Astrocyte (in vitro differentiated cells and primary cell): Measurements from ENCODE around the gene CACNB4. TPM values are rescaled to one million over a fixed set of nuclear protein-coding genes. Genes with fewer than 3 reads are reported as not detected.

ENCODE experiments used
- DNase-seq: peaks from one replicate; pipeline ENCODE4 v3.0.0-alpha.2; 2010; ENCODE audit warnings: low read depth
- FAIRE-seq: peaks from 2 replicates; lab custom pipeline; 2011; peaks lifted over from hg19 to GRCh38; lab: Jason Lieb, UNC
- H2AFZ ChIP-seq: 2 replicates; pipeline ENCODE4 v1.6.0; 2012; ENCODE audit warnings: low read depth, low read length, inconsistent platforms
- H3K27ac ChIP-seq: 2 replicates; pipeline ENCODE4 v1.5.1; 2011; ENCODE audit warnings: low read depth, low read length, inconsistent platforms
- H3K27me3 ChIP-seq: 2 replicates; pipeline ENCODE4 v1.6.0; 2011; ENCODE audit warnings: low read length, inconsistent platforms; ENCODE audit not compliant: insufficient read depth
- H3K36me3 ChIP-seq: 2 replicates; pipeline ENCODE4 v1.5.1; 2011; ENCODE audit warnings: low read length, inconsistent platforms; ENCODE audit not compliant: insufficient read depth
- H3K4me1 ChIP-seq: 2 replicates; pipeline ENCODE4 v1.5.1; 2011; ENCODE audit warnings: low read length, inconsistent platforms; ENCODE audit not compliant: insufficient read depth
- H3K4me2 ChIP-seq: 2 replicates; pipeline ENCODE4 v1.6.0; 2012; ENCODE audit warnings: low read length, inconsistent platforms
- H3K4me3 ChIP-seq: 2 replicates; pipeline ENCODE4 v1.5.1; 2011; ENCODE audit warnings: low read depth, mild to moderate bottlenecking, low read length, inconsistent platforms; ENCODE audit not compliant: insufficient read depth
- H3K79me2 ChIP-seq: 2 replicates; pipeline ENCODE4 v1.6.0; 2012; ENCODE audit warnings: mild to moderate bottlenecking, low read length, inconsistent platforms; ENCODE audit not compliant: insufficient read depth
- H3K9ac ChIP-seq: 2 replicates; pipeline ENCODE4 v1.6.0; 2012; ENCODE audit warnings: mild to moderate bottlenecking, low read length, inconsistent platforms
- H3K9me3 ChIP-seq: 2 replicates; pipeline ENCODE4 v1.5.1; 2012; ENCODE audit warnings: low read depth, mild to moderate bottlenecking, low read length, inconsistent platforms; ENCODE audit not compliant: insufficient read depth
- H4K20me1 ChIP-seq: 2 replicates; pipeline ENCODE4 v1.6.0; 2012; ENCODE audit warnings: low read length, inconsistent platforms; ENCODE audit not compliant: insufficient read depth
- H3K27ac Mint-ChIP-seq: one replicate; pipeline ENCODE4 v1.8.0; 2021; ENCODE audit warnings: mild to moderate bottlenecking, mixed read lengths; ENCODE audit not compliant: unreplicated experiment
- H3K27me3 Mint-ChIP-seq: one replicate; pipeline ENCODE4 v1.8.0; 2021; ENCODE audit warnings: low read depth, mixed read lengths; ENCODE audit not compliant: unreplicated experiment
- H3K36me3 Mint-ChIP-seq: one replicate; pipeline ENCODE4 v1.8.0; 2021; ENCODE audit warnings: low read depth, mixed read lengths; ENCODE audit not compliant: unreplicated experiment
- H3K4me1 Mint-ChIP-seq: one replicate; pipeline ENCODE4 v1.8.0; 2021; ENCODE audit warnings: low read depth, mixed read lengths; ENCODE audit not compliant: unreplicated experiment
- H3K4me3 Mint-ChIP-seq: one replicate; pipeline ENCODE4 v1.8.0; 2021; ENCODE audit warnings: mild to moderate bottlenecking, moderate library complexity, mixed read lengths; ENCODE audit not compliant: unreplicated experiment
- H3K9me3 Mint-ChIP-seq: one replicate; pipeline ENCODE4 v1.8.0; 2021; ENCODE audit warnings: mild to moderate bottlenecking, mixed read lengths; ENCODE audit not compliant: unreplicated experiment
- CTCF ChIP-seq: IDR thresholded peaks from 2 replicates; pipeline ENCODE4 v1.5.1; 2011; ENCODE audit warnings: low read depth, mild to moderate bottlenecking, inconsistent platforms, low read length, moderate library complexity; ENCODE audit not compliant: insufficient read depth
- EZH2 ChIP-seq: IDR thresholded peaks from 2 replicates; pipeline ENCODE4 v1.6.1; 2012; ENCODE audit warnings: mild to moderate bottlenecking, low read length, inconsistent platforms; ENCODE audit not compliant: insufficient read depth
- total RNA-seq: library from RNA; stranded (reverse); gene quantifications from 2 replicates; pipeline ENCODE4 v1.2.1, GENCODE V29; 2021

CACNB4 gene
- total RNA-seq, 1 donor from 2014 or later: 1.8 TPM

DNA sequence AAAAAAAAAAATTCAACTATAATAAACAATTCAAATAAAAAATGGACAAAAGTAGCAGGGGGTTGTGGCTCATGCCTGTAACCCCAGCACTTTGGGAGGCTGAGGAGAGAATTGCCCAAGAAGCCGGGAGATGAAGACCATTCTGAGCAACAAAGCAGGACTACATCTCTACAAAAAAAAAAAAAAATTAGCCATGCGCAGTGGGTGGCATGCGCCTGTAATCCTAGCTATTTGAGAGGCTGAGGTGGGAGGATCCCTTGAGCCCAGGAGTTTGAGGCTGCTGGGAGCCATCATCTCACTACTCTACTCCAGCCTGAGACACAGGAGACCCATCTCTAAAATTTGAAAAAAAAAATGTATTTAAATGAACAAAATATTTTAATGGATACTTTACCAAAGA, 4.4 kb upstream of the CACNB4 start:
- no peak overlapping the region for H3K4me3 Mint-ChIP-seq
- Histone ChIP-seq H3K79me2 (no peaks in the 10 kb centered on the region), H3K27me3 (peaks cover 26% of the 10 kb centered on the region), H4K20me1 (no peaks in the 10 kb centered on the region), H3K36me3 (no peaks in the 10 kb centered on the region), H3K4me2 (no peak overlapping the region), H3K9ac (no peak overlapping the region), H3K4me1 (peaks cover 7% of the 10 kb centered on the region), H3K9me3 (no peaks in the 10 kb centered on the region), H3K27ac (no peak overlapping the region), H3K4me3 (no peak overlapping the region), H2AFZ (no peak overlapping the region)
- peaks cover 5% of the 10 kb centered on the region for H3K4me1 Mint-ChIP-seq
- no peak for DNase-seq
- TF ChIP-seq EZH2 (no peak), CTCF (no peak)
- no peaks in the 10 kb centered on the region for H3K9me3 Mint-ChIP-seq
- H3K27me3 Mint-ChIP-seq: peaks cover 23% of the 10 kb centered on the region
- H3K36me3 Mint-ChIP-seq: no peaks in the 10 kb centered on the region
- no peak overlapping the region for H3K27ac Mint-ChIP-seq
- FAIRE-seq: no peak

GRCh38 chr2:152100961-152101360, 2.1 kb upstream of the CACNB4 start:
- Histone ChIP-seq H3K4me3 (no peak overlapping the region), H3K4me1 (peaks cover 12% of the 10 kb centered on the region), H3K27ac (no peak overlapping the region), H3K4me2 (no peak overlapping the region), H3K27me3 (peaks cover 44% of the 10 kb centered on the region), H2AFZ (no peak overlapping the region), H3K79me2 (no peaks in the 10 kb centered on the region), H3K9ac (no peak overlapping the region), H4K20me1 (no peaks in the 10 kb centered on the region), H3K9me3 (no peaks in the 10 kb centered on the region), H3K36me3 (no peaks in the 10 kb centered on the region)
- Mint-ChIP-seq H3K27me3 (peaks cover 31% of the 10 kb centered on the region), H3K36me3 (no peaks in the 10 kb centered on the region), H3K4me1 (peaks cover 5% of the 10 kb centered on the region), H3K27ac (no peak overlapping the region), H3K9me3 (no peaks in the 10 kb centered on the region), H3K4me3 (no peak overlapping the region)
- no peak for DNase-seq
- no peak for TF ChIP-seq CTCF
- no peak for TF ChIP-seq EZH2
- FAIRE-seq: no peak

GRCh38 chr2:152099367-152100050, 665 bp upstream of the CACNB4 start:
- H3K4me1 ChIP-seq: peaks cover 12% of the 10 kb centered on the region
- peak overlapping the region; percentile 36 for H3K9ac ChIP-seq
- H4K20me1 ChIP-seq: no peaks in the 10 kb centered on the region
- H3K79me2 ChIP-seq: no peaks in the 10 kb centered on the region
- H3K4me3 ChIP-seq: peak overlapping the region; percentile 46
- H3K9me3 Mint-ChIP-seq: no peaks in the 10 kb centered on the region
- no peaks in the 10 kb centered on the region for H3K9me3 ChIP-seq
- no peak overlapping the region for H3K27ac ChIP-seq
- no peaks in the 10 kb centered on the region for H3K36me3 Mint-ChIP-seq
- TF ChIP-seq CTCF: no peak
- TF ChIP-seq EZH2: peak; percentile 17
- peaks cover 5% of the 10 kb centered on the region for H3K4me1 Mint-ChIP-seq
- H3K27ac Mint-ChIP-seq: no peak overlapping the region
- peak overlapping the region; percentile 83 for H3K4me3 Mint-ChIP-seq
- peaks cover 44% of the 10 kb centered on the region for H3K27me3 Mint-ChIP-seq
- peaks cover 53% of the 10 kb centered on the region for H3K27me3 ChIP-seq
- H2AFZ ChIP-seq: peak overlapping the region; percentile 56
- no peak for DNase-seq
- no peak for FAIRE-seq
- H3K36me3 ChIP-seq: no peaks in the 10 kb centered on the region
- peak overlapping the region; percentile 88 for H3K4me2 ChIP-seq
